H1 (cell line): Measurements from ENCODE around the gene ILF3. TPM values are rescaled to one million over a fixed set of nuclear protein-coding genes. Genes with fewer than 3 reads are reported as not detected.

Source experiments
- CTCF ChIA-PET: fragments of 300-600 bp; sonication (Branson Sonifier 250); formaldehyde crosslinking; loops from one replicate; lab custom pipeline; 2021; ENCODE audit not compliant: partially characterized antibody; lab: Charles Lee
- POLR2A ChIA-PET: fragments of 300-600 bp; sonication (Branson Sonifier 250); formaldehyde crosslinking; loops from one replicate; lab custom pipeline; 2021; ENCODE audit warnings: inconsistent platforms; ENCODE audit not compliant: partially characterized antibody; lab: Charles Lee
- DNase-seq, 2 experiments: peaks; one replicate each; pipeline versions ENCODE4 v3.0.0 to v3.0.0-alpha.2; 2010 to 2022; ENCODE audit warnings: low spot score in 2 of 2, low read depth in 1 of 2, mixed read lengths in 1 of 2
- FAIRE-seq: peaks from 2 replicates; lab custom pipeline; 2011; peaks lifted over from hg19 to GRCh38; lab: Jason Lieb, UNC
- H2AFZ ChIP-seq: 2 replicates; pipeline ENCODE4 v1.8.1; 2012; ENCODE audit warnings: low read length, inconsistent platforms
- H2AK5ac ChIP-seq: 2 replicates; pipeline ENCODE4 v1.6.1; 2013; ENCODE audit warnings: low read depth, low read length
- H2BK120ac ChIP-seq: replicated peaks from 2 replicates; pipeline ENCODE3; 2013; ENCODE audit warnings: low read depth, low read length, inconsistent platforms
- H2BK12ac ChIP-seq: 2 replicates; pipeline ENCODE4 v1.6.1; 2013; ENCODE audit warnings: low read depth, low read length
- H2BK15ac ChIP-seq: 2 replicates; pipeline ENCODE4 v1.6.1; 2013; ENCODE audit warnings: low read length
- H2BK20ac ChIP-seq: 2 replicates; pipeline ENCODE4 v1.6.1; 2013; ENCODE audit warnings: low read length
- H2BK5ac ChIP-seq: 2 replicates; pipeline ENCODE4 v1.6.1; 2013; ENCODE audit warnings: low read depth, low read length
- H3K14ac ChIP-seq: 2 replicates; pipeline ENCODE4 v1.6.1; 2013; ENCODE audit warnings: inconsistent platforms; ENCODE audit not compliant: insufficient read length
- H3K18ac ChIP-seq: 2 replicates; pipeline ENCODE4 v1.6.1; 2013; ENCODE audit warnings: low read length; ENCODE audit errors: extremely low read depth
- H3K23ac ChIP-seq: 2 replicates; pipeline ENCODE4 v1.6.1; 2013; ENCODE audit warnings: inconsistent platforms; ENCODE audit not compliant: insufficient read length
- H3K23me2 ChIP-seq: 2 replicates; pipeline ENCODE4 v1.6.1; 2013; ENCODE audit warnings: low read depth, low read length
- H3K27ac ChIP-seq: 2 replicates; pipeline ENCODE4 v1.6.1; 2011; ENCODE audit warnings: low read depth, low read length, inconsistent platforms
- H3K27me3 ChIP-seq, 4 experiments: replicated peaks in 1 of 4; 1 replicate in 1 of 4; 2 replicates in 3 of 4; pipeline versions ENCODE4 v1.6.1 to v1.8.1; 2011 to 2013; ENCODE audit warnings: low read length in 3 of 4, mild to moderate bottlenecking in 3 of 4, inconsistent platforms in 2 of 4, mixed read lengths in 2 of 4, moderate library complexity in 1 of 4; ENCODE audit not compliant: control insufficient read depth in 3 of 4, insufficient read depth in 3 of 4; ENCODE audit errors: extremely low read depth in 1 of 4
- H3K36me3 ChIP-seq, 4 experiments: 2 replicates each; pipeline versions ENCODE4 v1.6.1 to v1.8.1; 2011 to 2013; ENCODE audit warnings: mild to moderate bottlenecking in 4 of 4, low read length in 3 of 4, moderate library complexity in 2 of 4, control low read depth in 1 of 4, inconsistent platforms in 1 of 4; ENCODE audit not compliant: insufficient read depth in 4 of 4, control insufficient read depth in 2 of 4
- H3K4ac ChIP-seq: replicated peaks from 2 replicates; pipeline ENCODE3; 2013; ENCODE audit warnings: low read length, low read depth, mixed read lengths, inconsistent platforms; ENCODE audit not compliant: insufficient read length
- H3K4me1 ChIP-seq, 4 experiments: replicated peaks in 1 of 4; 1 replicate in 1 of 4; 2 replicates in 3 of 4; pipeline versions ENCODE4 v1.6.1 to v1.8.1; 2011 to 2013; ENCODE audit warnings: low read length in 3 of 4, inconsistent platforms in 2 of 4, mixed read lengths in 1 of 4; ENCODE audit not compliant: insufficient read depth in 4 of 4, control insufficient read depth in 3 of 4
- H3K4me2 ChIP-seq, 2 experiments: 2 replicates each; pipeline versions ENCODE4 v1.6.1 to v1.8.1; 2011 to 2013; ENCODE audit warnings: low read depth in 2 of 2, low read length in 2 of 2, control low read depth in 1 of 2, inconsistent platforms in 1 of 2, mild to moderate bottlenecking in 1 of 2; ENCODE audit not compliant: insufficient read depth in 1 of 2
- H3K4me3 ChIP-seq, 4 experiments: fragments of 200-600, 300-600 bp in 1 of 4; sonication (generic), shearing (Covaris generic), sonication (Bioruptor Twin) in 1 of 4; 2 replicates each; pipeline versions ENCODE4 v1.5.1 to v1.8.1; 2011 to 2016; ENCODE audit warnings: low read length in 4 of 4, low read depth in 3 of 4, control low read depth in 2 of 4, inconsistent platforms in 2 of 4, mild to moderate bottlenecking in 2 of 4, mixed read lengths in 1 of 4, moderate library complexity in 1 of 4; ENCODE audit not compliant: insufficient read depth in 2 of 4; ENCODE audit errors: extremely low read depth in 1 of 4
- H3K56ac ChIP-seq: replicated peaks from 2 replicates; pipeline ENCODE3; 2013; ENCODE audit warnings: low read depth, mild to moderate bottlenecking, mixed read lengths, low read length, inconsistent platforms; ENCODE audit not compliant: insufficient read length
- H3K79me1 ChIP-seq: 2 replicates; pipeline ENCODE4 v1.6.1; 2013; ENCODE audit warnings: low read depth, low read length, control low read depth
- H3K79me2 ChIP-seq, 2 experiments: 2 replicates each; pipeline versions ENCODE4 v1.6.1 to v1.8.1; 2012 to 2013; ENCODE audit warnings: low read length in 2 of 2, mild to moderate bottlenecking in 2 of 2, inconsistent platforms in 1 of 2; ENCODE audit not compliant: insufficient read depth in 2 of 2, control insufficient read depth in 1 of 2
- H3K9ac ChIP-seq, 4 experiments: replicated peaks in 1 of 4; 1 replicate in 1 of 4; 2 replicates in 3 of 4; pipeline versions ENCODE4 v1.6.1 to v1.8.1; 2011 to 2013; ENCODE audit warnings: low read depth in 3 of 4, low read length in 3 of 4, control low read depth in 2 of 4, mild to moderate bottlenecking in 2 of 4, moderate library complexity in 2 of 4, inconsistent platforms in 1 of 4; ENCODE audit errors: extremely low read depth in 1 of 4
- H3K9me3 ChIP-seq, 2 experiments: 2 replicates each; pipeline versions ENCODE4 v1.6.1 to v1.8.1; 2012 to 2013; ENCODE audit warnings: mild to moderate bottlenecking in 2 of 2, moderate library complexity in 2 of 2, control low read depth in 1 of 2, inconsistent platforms in 1 of 2, low read depth in 1 of 2, low read length in 1 of 2, mixed read lengths in 1 of 2; ENCODE audit not compliant: insufficient read depth in 2 of 2
- H4K20me1 ChIP-seq, 2 experiments: replicated peaks in 1 of 2; 2 replicates each; pipeline versions ENCODE3 to v1.8.1; 2011 to 2013; ENCODE audit warnings: inconsistent platforms in 2 of 2, low read length in 2 of 2, mild to moderate bottlenecking in 1 of 2; ENCODE audit not compliant: insufficient read depth in 2 of 2, control insufficient read depth in 1 of 2
- H4K5ac ChIP-seq: 2 replicates; pipeline ENCODE4 v1.6.1; 2013; ENCODE audit warnings: low read length, low read depth, mixed read lengths, inconsistent platforms; ENCODE audit not compliant: insufficient read length
- H4K8ac ChIP-seq: 2 replicates; pipeline ENCODE4 v1.8.0; 2013; ENCODE audit warnings: mild to moderate bottlenecking, moderate library complexity, low read length, inconsistent platforms; ENCODE audit not compliant: insufficient read depth; ENCODE audit errors: extremely low read depth
- H4K91ac ChIP-seq: replicated peaks from 2 replicates; pipeline ENCODE3; 2013; ENCODE audit warnings: low read length, mixed read lengths, inconsistent platforms; ENCODE audit not compliant: insufficient read length
- BACH1 ChIP-seq: IDR thresholded peaks from 2 replicates; pipeline ENCODE4 v1.6.1; 2012; ENCODE audit warnings: low read length, improper control_type of control experiment
- CEBPB ChIP-seq: IDR thresholded peaks from 2 replicates; pipeline ENCODE4 v1.6.1; 2012; ENCODE audit warnings: low read depth, low read length
- CREB1 ChIP-seq: IDR thresholded peaks from 2 replicates; pipeline ENCODE4 v1.6.1; 2012; ENCODE audit warnings: inconsistent platforms
- FOSL1 ChIP-seq: IDR thresholded peaks from 2 replicates; pipeline ENCODE4 v1.6.1; 2011; ENCODE audit warnings: mild to moderate bottlenecking, low read depth, low read length, moderate library complexity; ENCODE audit not compliant: insufficient read depth
- GABPA ChIP-seq: IDR thresholded peaks from 2 replicates; pipeline ENCODE4 v1.6.1; 2011; ENCODE audit warnings: mild to moderate bottlenecking, low read length, moderate library complexity, borderline replicate concordance; ENCODE audit not compliant: insufficient read depth
- POLR2A ChIP-seq, 2 experiments: IDR thresholded peaks; 1 replicate in 1 of 2; 2 replicates in 1 of 2; pipeline ENCODE4 v1.6.1; 2011; ENCODE audit warnings: low read depth in 2 of 2, low read length in 2 of 2, mild to moderate bottlenecking in 2 of 2; ENCODE audit errors: control extremely low read depth in 1 of 2
- RAD21 ChIP-seq, 2 experiments: IDR thresholded peaks in 1 of 2; conservative IDR thresholded peaks in 1 of 2; 2 replicates each; pipeline ENCODE4 v1.6.1; 2011; ENCODE audit warnings: low read depth in 2 of 2, low read length in 2 of 2, improper control_type of control experiment in 1 of 2, inconsistent platforms in 1 of 2, mild to moderate bottlenecking in 1 of 2, moderate library complexity in 1 of 2
- RFX5 ChIP-seq: IDR thresholded peaks from 2 replicates; pipeline ENCODE4 v1.6.1; 2011; ENCODE audit warnings: low read depth, low read length, improper control_type of control experiment, borderline replicate concordance
- RNF2 ChIP-seq: fragments of 200-900, 300-1000 bp; sonication (generic); IDR thresholded peaks from 2 replicates; pipeline ENCODE4 v1.7.1; 2016; ENCODE audit warnings: borderline replicate concordance, low read depth, mild to moderate bottlenecking, antibody characterized with exemption, low read length; ENCODE audit not compliant: poor library complexity, severe bottlenecking; ENCODE audit errors: missing control alignments
- SAP30 ChIP-seq: fragments of 300-600 bp; sonication (generic); IDR thresholded peaks from 2 replicates; pipeline ENCODE4 v1.7.1; 2012; ENCODE audit warnings: low read length, moderate library complexity, mild to moderate bottlenecking, inconsistent platforms; ENCODE audit not compliant: insufficient read depth, insufficient replicate concordance
- TAF1 ChIP-seq: IDR thresholded peaks from 2 replicates; pipeline ENCODE4 v1.6.1; 2011; ENCODE audit warnings: mild to moderate bottlenecking, low read depth, low read length
- ZNF274 ChIP-seq: IDR thresholded peaks from 2 replicates; pipeline ENCODE4 v1.7.0; 2012; ENCODE audit warnings: low read length, borderline replicate concordance; ENCODE audit errors: extremely low read depth
- WGBS, 2 experiments: shearing (Covaris generic) in 1 of 2; methylation state at CpG; one replicate each; pipeline versions ENCODE4 v1.1.6 to v1.1.7; 2013 to 2015; ENCODE audit warnings: low lambda C conversion rate in 2 of 2, mixed read lengths in 2 of 2, inconsistent platforms in 1 of 2, low coverage in 1 of 2, missing lambda C conversion rate in 1 of 2; ENCODE audit not compliant: insufficient replicate concordance in 2 of 2, insufficient coverage in 1 of 2, insufficient read length in 1 of 2; ENCODE audit errors: extremely low coverage in 1 of 2, missing lambda C conversion rate in 1 of 2; 5-methylcytosine and 5-hydroxymethylcytosine counted together
- polyA plus RNA-seq, 7 experiments: library from polyadenylated mRNA; depleted of rRNA in 3 of 7; stranded (reverse) in 5 of 7; unstranded in 2 of 7; fragments of >200 nt in 5 of 7; fragments of 200-250 nt in 2 of 7; gene quantifications; 1 replicate in 5 of 7; 2 replicates in 1 of 7; 4 replicates in 1 of 7; pipeline versions ENCODE4 v1.2.1 to v1.2.3, GENCODE V29; 2011 to 2013; ENCODE audit warnings: missing spikeins in 2 of 7, mixed read lengths in 2 of 7
- total RNA-seq: library from RNA; stranded (reverse); fragmentation: NEBNext Ultra II Directional; extraction: Animal tissue kit (Norgen Biotek cat#: 25700); gene quantifications from 2 replicates; pipeline ENCODE4 v1.2.1, GENCODE V29; 2021
- TF ChIP-seq, protein P1 (sequence below): IDR thresholded peaks from 2 replicates; pipeline ENCODE4 v1.6.1; 2011; ENCODE audit warnings: low read depth, mild to moderate bottlenecking, low read length; ENCODE audit not compliant: insufficient read depth

The ILF3 gene
- total and polyA plus RNA-seq, 2 of the 8 experiments (the other 6 are each of a cell fraction or from before 2014, with no cell fraction given): 291 to 695 TPM

DNA sequence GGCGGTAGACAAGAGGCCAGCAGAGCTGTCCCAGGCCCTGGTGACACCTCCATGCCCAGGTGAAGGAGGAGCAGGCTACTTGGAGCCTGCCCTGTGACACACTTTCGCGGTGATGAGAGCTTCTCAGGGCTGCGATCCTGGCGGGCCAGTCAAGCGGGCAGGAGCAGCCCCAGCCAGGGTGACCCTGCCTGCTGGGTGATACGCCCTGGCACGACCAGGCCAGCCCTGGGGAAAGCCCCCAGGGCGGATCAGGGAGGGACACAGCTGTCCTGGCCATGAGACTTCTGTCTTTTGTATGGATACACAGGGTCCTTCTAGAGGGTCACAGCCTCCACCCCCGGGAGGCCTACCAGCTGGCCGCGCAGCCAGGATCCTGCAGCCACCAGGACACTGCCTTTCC is 76.8 kb downstream of the ILF3 start:
- Histone ChIP-seq H3K9me3 (no peaks in the 10 kb centered on the region), H3K56ac (no peak overlapping the region), H2BK5ac (no peak overlapping the region), H3K36me3 (no peaks in the 10 kb centered on the region), H4K91ac (no peak overlapping the region), H2BK12ac (no peak overlapping the region), H3K27me3 (no peaks in the 10 kb centered on the region), H3K9ac (no peak overlapping the region), H2AFZ (no peak overlapping the region), H3K4me1 (no peaks in the 10 kb centered on the region), H3K79me1 (peaks cover 12% of the 10 kb centered on the region), H4K5ac (no peak overlapping the region), H3K4me3 (no peak overlapping the region), H3K4ac (no peak overlapping the region), H3K27ac (no peak overlapping the region), H3K14ac (no peak overlapping the region), H3K23ac (no peak overlapping the region), H4K8ac (0 out of 2 replicates have a peak overlapping the region, but pooled peaks have one; percentile 35), H3K23me2 (no peaks in the 10 kb centered on the region), H3K79me2 (peaks cover 6 to 73% of the 10 kb centered on the region in 2 experiments; a peak in 3 of 4 replicates), H2BK15ac (no peak overlapping the region), H3K4me2 (no peak overlapping the region), H4K20me1 (peaks cover 3 to 9% of the 10 kb centered on the region in 2 experiments), H3K18ac (no peak overlapping the region), H2AK5ac (no peak overlapping the region), H2BK20ac (no peak overlapping the region), H2BK120ac (no peak overlapping the region)
- DNase-seq (no peak), FAIRE-seq (no peak)
- POLR2A ChIA-PET: interaction anchor here (0.9 kb wide), 2 partner anchors 11 to 22 kb away, joined by 3 to 4 read pairs; no protein-coding TSS in a partner anchor
- CTCF ChIA-PET: interaction anchor here (0.6 to 1.2 kb wide), 6 partner anchors 16 to 178 kb away, joined by 3 to 4 read pairs (median 3); no protein-coding TSS in a partner anchor
- WGBS, 2 experiments: 88% methylated on average over 12 of the region's 12 CpGs; no CpG with 5 or more reads in 1 of the 2 experiments
- TF ChIP-seq CEBPB (no peak), SAP30 (no peak), POLR2A (IDR thresholded peaks at IDR 0.05; ENCODE audit: control extremely low read depth in 1 of 2, low read depth in 2 of 2, low read length in 2 of 2) (no peak), RAD21 (IDR thresholded peaks at IDR 0.05 in 1 of 2, conservative IDR thresholded peaks at IDR 0.05 in 1 of 2; ENCODE audit: low read depth in 2 of 2, low read length in 2 of 2) (no peak), RFX5 (no peak), FOSL1 (no peak), ZNF274 (no peak), CREB1 (no peak), TAF1 (no peak), BACH1 (no peak), GABPA (no peak), RNF2 (no peak)
- TF ChIP-seq, protein P1, sequence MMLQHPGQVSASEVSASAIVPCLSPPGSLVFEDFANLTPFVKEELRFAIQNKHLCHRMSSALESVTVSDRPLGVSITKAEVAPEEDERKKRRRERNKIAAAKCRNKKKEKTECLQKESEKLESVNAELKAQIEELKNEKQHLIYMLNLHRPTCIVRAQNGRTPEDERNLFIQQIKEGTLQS: no peak
